Keratinocyte (primary cell): Measurements from ENCODE around the gene FGF19. TPM values are rescaled to one million over a fixed set of nuclear protein-coding genes. Genes with fewer than 3 reads are reported as not detected.

ENCODE experiments used
- DNase-seq: peaks from one replicate; pipeline ENCODE4 v3.0.0-alpha.2; 2011; ENCODE audit warnings: low read depth, missing footprints, low spot score
- FAIRE-seq: peaks from 2 replicates; lab custom pipeline; 2011; peaks lifted over from hg19 to GRCh38; lab: Jason Lieb, UNC
- H2AFZ ChIP-seq: 2 replicates; pipeline ENCODE4 v1.6.0; 2012; ENCODE audit warnings: low read length, control low read depth, inconsistent platforms; ENCODE audit not compliant: control insufficient read depth
- H3K27ac ChIP-seq: 2 replicates; pipeline ENCODE4 v1.5.1; 2011; ENCODE audit warnings: low read length; ENCODE audit not compliant: control insufficient read depth, insufficient read depth
- H3K27me3 ChIP-seq: 3 replicates; pipeline ENCODE4 v1.6.0; 2011; ENCODE audit warnings: low read length; ENCODE audit not compliant: control insufficient read depth, insufficient read depth; ENCODE audit errors: extremely low read depth
- H3K36me3 ChIP-seq, 2 experiments: 2 replicates in 1 of 2; 3 replicates in 1 of 2; pipeline ENCODE4 v1.5.1; 2011; ENCODE audit warnings: low read length in 2 of 2, mild to moderate bottlenecking in 1 of 2; ENCODE audit not compliant: control insufficient read depth in 2 of 2, insufficient read depth in 2 of 2; ENCODE audit errors: extremely low read depth in 1 of 2
- H3K4me1 ChIP-seq: 3 replicates; pipeline ENCODE4 v1.5.1; 2011; ENCODE audit warnings: low read length; ENCODE audit not compliant: control insufficient read depth, insufficient read depth; ENCODE audit errors: extremely low read depth
- H3K4me2 ChIP-seq: 3 replicates; pipeline ENCODE4 v1.6.0; 2011; ENCODE audit warnings: low read depth, low read length; ENCODE audit not compliant: control insufficient read depth, insufficient read depth; ENCODE audit errors: extremely low read depth
- H3K4me3 ChIP-seq, 3 experiments: fragments of 200-600 bp in 1 of 3; sonication (generic) in 1 of 3; 2 replicates in 2 of 3; 3 replicates in 1 of 3; pipeline ENCODE4 v1.5.1; 2011 to 2016; ENCODE audit warnings: low read length in 3 of 3, mild to moderate bottlenecking in 3 of 3, control low read depth in 2 of 3, inconsistent platforms in 1 of 3, low read depth in 1 of 3, mixed read lengths in 1 of 3, mixed run types in 1 of 3, moderate library complexity in 1 of 3; ENCODE audit not compliant: control insufficient read depth in 2 of 3, insufficient read depth in 2 of 3; ENCODE audit errors: extremely low read depth in 1 of 3
- H3K79me2 ChIP-seq: 2 replicates; pipeline ENCODE4 v1.6.0; 2012; ENCODE audit warnings: low read length; ENCODE audit not compliant: control insufficient read depth, insufficient read depth
- H3K9ac ChIP-seq: 3 replicates; pipeline ENCODE4 v1.6.0; 2011; ENCODE audit warnings: low read length; ENCODE audit not compliant: control insufficient read depth, insufficient read depth; ENCODE audit errors: extremely low read depth
- H3K9me1 ChIP-seq: 3 replicates; pipeline ENCODE4 v1.6.0; 2011; ENCODE audit warnings: low read length; ENCODE audit not compliant: control insufficient read depth, insufficient read depth; ENCODE audit errors: extremely low read depth
- H3K9me3 ChIP-seq: 2 replicates; pipeline ENCODE4 v1.5.1; 2012; ENCODE audit warnings: low read depth, low read length; ENCODE audit not compliant: control insufficient read depth
- H4K20me1 ChIP-seq: 3 replicates; pipeline ENCODE4 v1.6.0; 2011; ENCODE audit warnings: low read length; ENCODE audit not compliant: control insufficient read depth, insufficient read depth; ENCODE audit errors: extremely low read depth
- CTCF ChIP-seq, 3 experiments: IDR thresholded peaks in 1 of 3; conservative IDR thresholded peaks in 1 of 3; optimal IDR thresholded peaks in 1 of 3; 2 replicates in 2 of 3; 3 replicates in 1 of 3; pipeline versions ENCODE3 to v1.5.1; 2011; ENCODE audit warnings: low read length in 3 of 3, mild to moderate bottlenecking in 3 of 3, moderate library complexity in 2 of 3, control low read depth in 1 of 3, inconsistent platforms in 1 of 3; ENCODE audit not compliant: insufficient read depth in 2 of 3; ENCODE audit errors: extremely low read depth in 1 of 3
- EZH2 ChIP-seq: IDR thresholded peaks from one replicate; pipeline ENCODE4 v1.6.1; 2012; ENCODE audit warnings: inconsistent platforms, mild to moderate bottlenecking, low read length, moderate library complexity
- dilution Hi-C: fragments of 300-500 bp; cut with MboI; formaldehyde crosslinking; loops from one replicate; pipeline ENCODE4 v1.7.0; 2020; ENCODE audit warnings: low sequenced_read_pairs; ENCODE audit not compliant: extremely low pct_ligation_motif_present
- polyA plus RNA-seq, 5 experiments: library from polyadenylated mRNA; depleted of rRNA in 3 of 5; stranded (reverse) in 3 of 5; stranded (forward) in 1 of 5; unstranded in 1 of 5; fragments of >200 nt; gene quantifications; 1 replicate in 1 of 5; 2 replicates in 3 of 5; 3 replicates in 1 of 5; pipeline versions ENCODE4 v1.2.1 to v1.2.3, GENCODE V29; 2011 to 2012; ENCODE audit warnings: missing spikeins in 2 of 5, low read depth in 1 of 5, low replicate concordance in 1 of 5

Gene FGF19
- polyA plus RNA-seq, 1 donor (not counting 4 experiments of a cell fraction or from before 2014, with no cell fraction given), result 0.08 TPM

GRCh38 chr11:69686856-69687255, 17.0 kb downstream of the FGF19 start:
- Histone ChIP-seq H3K9me3 (no peaks in the 10 kb centered on the region), H3K79me2 (no peaks in the 10 kb centered on the region), H3K4me3 (no peak overlapping the region), H3K27me3 (no peaks in the 10 kb centered on the region), H3K36me3 (no peaks in the 10 kb centered on the region), H3K27ac (no peak overlapping the region), H4K20me1 (no peaks in the 10 kb centered on the region), H3K4me1 (peaks cover 11% of the 10 kb centered on the region), H3K9ac (no peak overlapping the region), H2AFZ (no peak overlapping the region), H3K4me2 (no peak overlapping the region), H3K9me1 (no peaks in the 10 kb centered on the region)
- dilution Hi-C loops, result no loop called here
- FAIRE-seq (no peak), DNase-seq (no peak)
- TF ChIP-seq CTCF (optimal IDR thresholded peaks at IDR 0.05 in 1 of 3, IDR thresholded peaks at IDR 0.05 in 1 of 3, conservative IDR thresholded peaks at IDR 0.05 in 1 of 3; ENCODE audit: extremely low read depth in 1 of 3, insufficient read depth in 2 of 3, low read length in 3 of 3) (no peak), EZH2 (no peak)

- Histone ChIP-seq H3K36me3 (no peaks in the 10 kb centered on the region), H3K4me3 (no peak overlapping the region), H3K4me2 (no peak overlapping the region), H2AFZ (no peak overlapping the region), H4K20me1 (no peaks in the 10 kb centered on the region), H3K27me3 (no peaks in the 10 kb centered on the region), H3K4me1 (peaks cover 11% of the 10 kb centered on the region), H3K9me3 (no peaks in the 10 kb centered on the region), H3K9ac (no peak overlapping the region), H3K79me2 (no peaks in the 10 kb centered on the region), H3K9me1 (no peaks in the 10 kb centered on the region), H3K27ac (no peak overlapping the region)
- no peak for TF ChIP-seq EZH2
- no peak for TF ChIP-seq CTCF (optimal IDR thresholded peaks at IDR 0.05 in 1 of 3, IDR thresholded peaks at IDR 0.05 in 1 of 3, conservative IDR thresholded peaks at IDR 0.05 in 1 of 3; ENCODE audit: extremely low read depth in 1 of 3, insufficient read depth in 2 of 3, low read length in 3 of 3)
- DNase-seq, result no peak
- no peak for FAIRE-seq
- dilution Hi-C loops, result no loop called here
Measured at GRCh38 chr11:69686452-69686851, 17.4 kb downstream of the FGF19 start.
